AG04450 (cell line): ENCODE results near the gene MACF1. TPM values are rescaled to one million over a fixed set of nuclear protein-coding genes. Genes with fewer than 3 reads are reported as not detected.

Experiments used
- CTCF ChIA-PET: fragments of 300-600, 350-600 bp; formaldehyde crosslinking; extraction: SDS; loops from one replicate; lab custom pipeline; 2022; ENCODE audit warnings: antibody characterized with exemption, inconsistent platforms; lab: Charles Lee
- POLR2A ChIA-PET: fragments of 350-600 bp; formaldehyde crosslinking; extraction: SDS; loops from one replicate; lab custom pipeline; 2021; ENCODE audit warnings: antibody characterized with exemption, inconsistent platforms; lab: Yijun Ruan, JAX
- DNase-seq: peaks from one replicate; pipeline ENCODE4 v3.0.0-alpha.2; 2011; ENCODE audit warnings: low read depth, low spot score
- H3K27ac ChIP-seq: one replicate; pipeline ENCODE4 v1.5.1; 2012; ENCODE audit warnings: low read depth, low read length, control low read depth
- H3K27me3 ChIP-seq: one replicate; pipeline ENCODE4 v1.6.0; 2012; ENCODE audit warnings: low read length; ENCODE audit not compliant: control insufficient read depth, insufficient read depth
- H3K4me3 ChIP-seq: 2 replicates; pipeline ENCODE4 v1.5.1; 2011; ENCODE audit warnings: mild to moderate bottlenecking, low read depth, low read length, control low read depth
- H3K9me3 ChIP-seq: 2 replicates; pipeline ENCODE4 v1.5.1; 2012; ENCODE audit warnings: low read length; ENCODE audit not compliant: control insufficient read depth, insufficient read depth
- polyA plus RNA-seq: library from polyadenylated mRNA; depleted of rRNA; stranded (reverse); fragments of >200 nt; gene quantifications from 2 replicates; pipeline ENCODE4 v1.2.3, GENCODE V29; 2011
- TF ChIP-seq, protein P1 (sequence below): IDR thresholded peaks from 2 replicates; pipeline ENCODE4 v1.5.1; 2011; ENCODE audit warnings: low read depth, low read length, control low read depth, inconsistent platforms

Gene MACF1
- polyA plus RNA-seq, 1 experiment: 118 TPM

DNA sequence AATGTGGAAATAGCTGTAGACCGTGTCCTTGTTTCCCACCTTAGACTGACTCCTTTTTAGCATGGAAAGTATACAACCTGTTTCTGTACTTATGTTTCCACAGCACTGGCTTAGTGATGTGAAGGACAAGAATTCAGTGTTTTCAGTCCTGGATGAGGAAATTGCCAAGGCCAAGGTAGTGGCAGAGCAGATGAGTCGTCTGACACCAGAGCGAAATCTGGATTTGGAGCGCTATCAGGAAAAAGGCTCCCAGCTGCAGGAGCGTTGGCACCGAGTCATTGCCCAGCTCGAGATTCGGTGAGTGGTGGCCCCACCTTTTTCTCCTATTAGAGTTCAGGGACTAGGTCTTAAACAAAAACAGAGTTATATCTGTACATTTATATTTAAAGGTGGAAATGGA lies 112.6 kb downstream of the MACF1 start:
- POLR2A ChIA-PET: no interaction called here
- H3K9me3 ChIP-seq: no peaks in the 10 kb centered on the region
- no peak overlapping the region for H3K4me3 ChIP-seq
- CTCF ChIA-PET: interaction anchor here (1.2 to 2.5 kb wide), 2 partner anchors 219 to 221 kb away, joined by 3 to 13 read pairs; no protein-coding TSS in a partner anchor
- H3K27me3 ChIP-seq: no peaks in the 10 kb centered on the region
- TF ChIP-seq, protein P1, sequence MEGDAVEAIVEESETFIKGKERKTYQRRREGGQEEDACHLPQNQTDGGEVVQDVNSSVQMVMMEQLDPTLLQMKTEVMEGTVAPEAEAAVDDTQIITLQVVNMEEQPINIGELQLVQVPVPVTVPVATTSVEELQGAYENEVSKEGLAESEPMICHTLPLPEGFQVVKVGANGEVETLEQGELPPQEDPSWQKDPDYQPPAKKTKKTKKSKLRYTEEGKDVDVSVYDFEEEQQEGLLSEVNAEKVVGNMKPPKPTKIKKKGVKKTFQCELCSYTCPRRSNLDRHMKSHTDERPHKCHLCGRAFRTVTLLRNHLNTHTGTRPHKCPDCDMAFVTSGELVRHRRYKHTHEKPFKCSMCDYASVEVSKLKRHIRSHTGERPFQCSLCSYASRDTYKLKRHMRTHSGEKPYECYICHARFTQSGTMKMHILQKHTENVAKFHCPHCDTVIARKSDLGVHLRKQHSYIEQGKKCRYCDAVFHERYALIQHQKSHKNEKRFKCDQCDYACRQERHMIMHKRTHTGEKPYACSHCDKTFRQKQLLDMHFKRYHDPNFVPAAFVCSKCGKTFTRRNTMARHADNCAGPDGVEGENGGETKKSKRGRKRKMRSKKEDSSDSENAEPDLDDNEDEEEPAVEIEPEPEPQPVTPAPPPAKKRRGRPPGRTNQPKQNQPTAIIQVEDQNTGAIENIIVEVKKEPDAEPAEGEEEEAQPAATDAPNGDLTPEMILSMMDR: no peak
- no peak overlapping the region for H3K27ac ChIP-seq
- DNase-seq: no peak

GRCh38 chr1:39317910-39318633 lies 113.6 kb downstream of the MACF1 start:
- Histone ChIP-seq H3K27me3 (no peaks in the 10 kb centered on the region), H3K4me3 (no peak overlapping the region), H3K27ac (no peak overlapping the region), H3K9me3 (no peaks in the 10 kb centered on the region)
- ChIA-PET POLR2A (no interaction called here), CTCF (interaction anchor here (0.8 to 1.2 kb wide), 2 partner anchors 219 to 221 kb away, joined by 3 read pairs; no protein-coding TSS in a partner anchor)
- TF ChIP-seq, protein P1: no peak
- no peak for DNase-seq

GRCh38 chr1:39321979-39322378 lies 117.5 kb downstream of the MACF1 start:
- ChIA-PET POLR2A (no interaction called here), CTCF (no interaction called here)
- Histone ChIP-seq H3K27me3 (no peaks in the 10 kb centered on the region), H3K27ac (no peak overlapping the region), H3K4me3 (no peak overlapping the region), H3K9me3 (no peaks in the 10 kb centered on the region)
- DNase-seq: no peak
- TF ChIP-seq, protein P1: no peak

- H3K4me3 ChIP-seq: no peak overlapping the region
- DNase-seq: no peak
- ChIA-PET POLR2A (no interaction called here), CTCF (no interaction called here)
- H3K27ac ChIP-seq: no peak overlapping the region
- H3K27me3 ChIP-seq: no peaks in the 10 kb centered on the region
- no peaks in the 10 kb centered on the region for H3K9me3 ChIP-seq
- TF ChIP-seq, protein P1: no peak
Observed at GRCh38 chr1:39322431-39322830, 117.9 kb downstream of the MACF1 start.

DNA sequence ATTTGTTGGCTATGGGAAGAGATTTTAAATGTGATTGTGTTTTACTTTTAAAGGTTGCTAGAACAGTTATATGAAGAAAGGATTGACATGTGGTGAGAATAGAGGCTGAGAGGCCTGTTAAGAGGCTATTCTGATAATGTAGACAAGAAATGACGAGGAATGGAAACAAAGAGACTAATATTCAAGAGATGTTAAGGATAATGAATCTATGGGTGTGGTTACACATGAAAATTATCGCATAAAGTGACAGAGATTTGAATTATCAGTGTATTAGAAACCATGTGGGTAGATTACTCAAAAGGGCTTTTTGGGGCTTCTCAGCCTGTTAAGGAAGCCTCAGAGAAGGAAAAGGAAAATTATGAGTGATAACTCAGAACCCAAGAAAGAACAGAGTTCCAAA lies 120.4 kb downstream of the MACF1 start:
- ChIA-PET POLR2A (interaction anchor here (0.5 kb wide), 1 partner anchor 134 kb away, joined by 7 read pairs; no protein-coding TSS in a partner anchor), CTCF (interaction anchor here (1.1 kb wide), 1 partner anchor 214 kb away, joined by 3 read pairs; no protein-coding TSS in a partner anchor)
- no peak overlapping the region for H3K27ac ChIP-seq
- TF ChIP-seq, protein P1: no peak
- DNase-seq: no peak
- no peaks in the 10 kb centered on the region for H3K27me3 ChIP-seq
- no peak overlapping the region for H3K4me3 ChIP-seq
- no peaks in the 10 kb centered on the region for H3K9me3 ChIP-seq
